ENCODE measurements around the gene DPM2.
A peak's percentile ranks its signal among the peaks of the same experiment; 100 is the strongest.

The DPM2 gene

GRCh38 chr9:127941961-127942215 lies 4.2 kb upstream of the DPM2 start:
- no peak overlapping the region for H3K27ac ChIP-seq (ENCODE audit: low read length)

DNA sequence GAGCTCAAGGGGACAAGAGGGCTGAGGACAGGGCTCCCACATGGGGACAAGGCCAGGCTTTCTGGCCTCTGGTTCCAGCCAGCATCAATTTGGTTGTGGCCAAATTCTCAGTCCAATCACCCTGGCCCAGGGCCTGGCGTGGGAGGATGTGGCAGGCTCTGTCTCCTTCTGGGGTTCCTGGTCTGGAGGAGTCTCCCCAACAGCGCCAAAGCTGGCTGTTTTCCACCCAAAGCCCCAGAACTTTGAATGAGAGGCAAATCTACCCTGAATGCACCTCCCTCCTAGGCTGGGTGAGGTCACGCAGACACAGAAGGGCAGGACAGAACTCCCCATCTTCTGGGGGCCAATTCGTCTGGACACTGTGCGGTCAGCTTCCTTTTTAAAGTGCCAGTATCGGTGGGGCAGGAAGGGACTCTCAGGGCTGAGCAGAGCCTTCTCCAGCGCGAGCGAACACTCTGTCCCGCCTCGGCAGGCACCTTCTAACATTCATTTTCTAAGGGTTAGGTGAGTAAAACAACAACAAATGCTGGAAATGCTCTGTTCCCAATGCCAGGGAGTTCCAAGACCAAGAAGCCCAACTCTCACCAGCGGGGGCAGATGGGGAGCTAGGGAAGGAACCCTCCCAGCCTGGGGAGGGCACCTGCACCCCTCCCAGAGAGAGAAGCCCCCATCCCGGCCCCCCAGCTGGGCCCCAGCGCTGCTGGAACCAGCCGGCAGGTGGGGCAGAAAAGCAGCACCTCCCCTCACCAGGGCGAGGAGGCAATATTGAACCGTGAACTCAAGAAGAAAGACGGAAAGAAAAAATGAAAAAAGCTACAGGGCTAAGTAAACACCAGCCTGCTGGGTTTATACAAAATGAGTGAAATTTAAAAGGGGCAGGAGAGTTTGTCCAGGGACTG lies 3.7 kb upstream of the DPM2 start:
- H2AFZ ChIP-seq (ENCODE audit: low read depth, low read length), result no peak overlapping the region
- no peak overlapping the region for H3K4me2 ChIP-seq (ENCODE audit: low read length)
- no peaks in the 10 kb centered on the region; the same call in 1 of the 2 replicates for H4K20me1 ChIP-seq (ENCODE audit: insufficient read depth, low read length)
- H3K36me3 ChIP-seq (replicated peaks; ENCODE audit: low read depth, low read length), result peaks cover 10% of the 10 kb centered on the region
- H3K9ac ChIP-seq (ENCODE audit: low read length), result no peak overlapping the region
- no peak for TF ChIP-seq EZH2phosphoT487 (IDR thresholded peaks at IDR 0.05; ENCODE audit: low read depth)
- TF ChIP-seq CTCF (IDR thresholded peaks at IDR 0.05; ENCODE audit: low read depth, low read length), result no peak
- peaks cover 29% of the 10 kb centered on the region for H3K4me1 ChIP-seq (ENCODE audit: low read length)
- H3K27ac ChIP-seq (ENCODE audit: low read length), result no peak overlapping the region
- peaks cover 12% of the 10 kb centered on the region for H3K79me2 ChIP-seq (ENCODE audit: low read length)
- H3K4me3 ChIP-seq (ENCODE audit: low read length), result no peak overlapping the region
- no peaks in the 10 kb centered on the region for H3K9me3 ChIP-seq (ENCODE audit: insufficient read depth, low read length)
- H3K27me3 ChIP-seq (ENCODE audit: low read depth, low read length), result no peaks in the 10 kb centered on the region

More at GRCh38 chr9:127941961-127942215, 4.2 kb upstream of the DPM2 start:
- Histone ChIP-seq H2AFZ (ENCODE audit: low read depth, low read length) (no peak overlapping the region), H3K4me2 (ENCODE audit: low read length) (no peak overlapping the region), H3K36me3 (replicated peaks; ENCODE audit: low read depth, low read length) (peaks cover 10% of the 10 kb centered on the region), H3K4me1 (ENCODE audit: low read length) (peaks cover 23% of the 10 kb centered on the region), H4K20me1 (ENCODE audit: insufficient read depth, low read length) (no peaks in the 10 kb centered on the region), H3K27me3 (ENCODE audit: low read depth, low read length) (no peaks in the 10 kb centered on the region), H3K9ac (ENCODE audit: low read length) (no peak overlapping the region), H3K9me3 (ENCODE audit: insufficient read depth, low read length) (no peaks in the 10 kb centered on the region), H3K4me3 (ENCODE audit: low read length) (no peak overlapping the region), H3K79me2 (ENCODE audit: low read length) (peaks cover 6% of the 10 kb centered on the region)
- no peak for TF ChIP-seq CTCF (IDR thresholded peaks at IDR 0.05; ENCODE audit: low read depth, low read length)
- no peak for TF ChIP-seq EZH2phosphoT487 (IDR thresholded peaks at IDR 0.05; ENCODE audit: low read depth)

DNA sequence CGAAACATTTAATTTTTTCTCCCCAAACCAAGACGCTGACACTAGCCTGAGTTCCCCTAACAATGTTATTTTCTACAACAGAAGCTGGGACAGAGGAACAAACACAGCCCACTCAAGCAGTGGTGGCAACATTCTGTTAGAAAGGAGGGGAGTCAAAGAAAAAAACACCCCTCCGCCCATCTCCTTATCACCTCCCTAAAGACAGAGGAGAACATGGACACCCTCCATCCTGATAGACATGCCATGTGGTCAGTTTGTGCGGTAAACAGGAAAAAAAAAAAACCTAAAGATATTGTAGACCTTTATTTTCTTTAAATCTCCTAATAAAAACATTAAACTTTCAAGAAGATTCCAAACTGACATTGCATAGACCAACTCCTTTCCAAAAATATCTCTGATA lies 2.9 kb upstream of the DPM2 start:
- Histone ChIP-seq H3K79me2 (ENCODE audit: low read length) (peaks cover 19% of the 10 kb centered on the region), H3K4me1 (ENCODE audit: low read length) (peaks cover 36% of the 10 kb centered on the region), H2AFZ (ENCODE audit: low read depth, low read length) (no peak overlapping the region), H3K4me2 (ENCODE audit: low read length) (no peak overlapping the region), H3K27me3 (ENCODE audit: low read depth, low read length) (no peaks in the 10 kb centered on the region), H3K9me3 (ENCODE audit: insufficient read depth, low read length) (no peaks in the 10 kb centered on the region), H3K4me3 (ENCODE audit: low read length) (no peak overlapping the region), H4K20me1 (ENCODE audit: insufficient read depth, low read length) (peaks cover 3% of the 10 kb centered on the region), H3K9ac (ENCODE audit: low read length) (no peak overlapping the region), H3K36me3 (replicated peaks; ENCODE audit: low read depth, low read length) (peaks cover 14% of the 10 kb centered on the region), H3K27ac (ENCODE audit: low read length) (no peak overlapping the region)
- no peak for TF ChIP-seq CTCF (IDR thresholded peaks at IDR 0.05; ENCODE audit: low read depth, low read length)
- no peak for TF ChIP-seq EZH2phosphoT487 (IDR thresholded peaks at IDR 0.05; ENCODE audit: low read depth)

DNA sequence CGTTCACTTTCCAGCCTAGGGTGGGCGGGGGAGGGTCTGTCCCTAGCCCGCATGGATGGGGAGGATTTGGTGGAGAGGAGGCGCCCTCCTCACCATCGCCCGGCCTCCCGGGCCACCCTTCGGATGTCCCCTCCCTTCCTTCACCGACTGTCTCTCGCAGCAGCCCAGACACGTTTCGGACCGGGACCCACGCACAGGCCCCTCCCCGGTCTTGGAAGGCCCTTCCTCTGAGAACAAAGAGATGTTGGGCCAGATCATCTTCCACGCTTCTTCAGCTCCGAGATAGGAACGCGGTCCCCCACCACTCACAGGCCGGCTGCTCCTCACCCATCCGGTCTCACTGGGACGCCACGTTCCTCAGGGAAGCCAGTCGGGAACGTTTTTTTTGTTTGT lies 640 bp upstream of the DPM2 start:
- peaks cover 20% of the 10 kb centered on the region for H3K79me2 ChIP-seq (ENCODE audit: low read length)
- peaks cover 8% of the 10 kb centered on the region for H3K36me3 ChIP-seq (replicated peaks; ENCODE audit: low read depth, low read length)
- H3K27ac ChIP-seq (ENCODE audit: low read length), result peak overlapping the region; percentile 39; the same call in 1 of the 2 replicates
- H3K4me2 ChIP-seq (ENCODE audit: low read length), result peak overlapping the region; percentile 89
- TF ChIP-seq EZH2phosphoT487 (IDR thresholded peaks at IDR 0.05; ENCODE audit: low read depth) (no peak), CTCF (IDR thresholded peaks at IDR 0.05; ENCODE audit: low read depth, low read length) (no peak)
- H3K4me3 ChIP-seq (ENCODE audit: low read length), result peak overlapping the region; percentile 90
- no peaks in the 10 kb centered on the region for H3K27me3 ChIP-seq (ENCODE audit: low read depth, low read length)
- no peaks in the 10 kb centered on the region for H3K9me3 ChIP-seq (ENCODE audit: insufficient read depth, low read length)
- no peak overlapping the region for H2AFZ ChIP-seq (ENCODE audit: low read depth, low read length)
- H3K4me1 ChIP-seq (ENCODE audit: low read length), result peaks cover 27% of the 10 kb centered on the region
- peak overlapping the region; percentile 68 for H3K9ac ChIP-seq (ENCODE audit: low read length)
- peaks cover 3% of the 10 kb centered on the region for H4K20me1 ChIP-seq (ENCODE audit: insufficient read depth, low read length)

Measured in OCI-LY3 (cell line).